ENCODE data around the gene TXLNA.

The TXLNA gene

DNA sequence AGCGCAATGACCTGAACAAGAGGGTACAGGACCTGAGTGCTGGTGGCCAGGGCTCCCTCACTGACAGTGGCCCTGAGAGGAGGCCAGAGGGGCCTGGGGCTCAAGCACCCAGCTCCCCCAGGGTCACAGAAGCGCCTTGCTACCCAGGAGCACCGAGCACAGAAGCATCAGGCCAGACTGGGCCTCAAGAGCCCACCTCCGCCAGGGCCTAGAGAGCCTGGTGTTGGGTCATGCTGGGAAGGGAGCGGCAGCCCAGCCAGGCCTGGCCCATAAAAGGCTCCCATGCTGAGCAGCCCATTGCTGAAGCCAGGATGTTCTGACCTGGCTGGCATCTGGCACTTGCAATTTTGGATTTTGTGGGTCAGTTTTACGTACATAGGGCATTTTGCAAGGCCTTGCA lies 15.5 kb downstream of the TXLNA start:
- H3K9ac ChIP-seq, result no peak overlapping the region
- TF ChIP-seq, protein P1, sequence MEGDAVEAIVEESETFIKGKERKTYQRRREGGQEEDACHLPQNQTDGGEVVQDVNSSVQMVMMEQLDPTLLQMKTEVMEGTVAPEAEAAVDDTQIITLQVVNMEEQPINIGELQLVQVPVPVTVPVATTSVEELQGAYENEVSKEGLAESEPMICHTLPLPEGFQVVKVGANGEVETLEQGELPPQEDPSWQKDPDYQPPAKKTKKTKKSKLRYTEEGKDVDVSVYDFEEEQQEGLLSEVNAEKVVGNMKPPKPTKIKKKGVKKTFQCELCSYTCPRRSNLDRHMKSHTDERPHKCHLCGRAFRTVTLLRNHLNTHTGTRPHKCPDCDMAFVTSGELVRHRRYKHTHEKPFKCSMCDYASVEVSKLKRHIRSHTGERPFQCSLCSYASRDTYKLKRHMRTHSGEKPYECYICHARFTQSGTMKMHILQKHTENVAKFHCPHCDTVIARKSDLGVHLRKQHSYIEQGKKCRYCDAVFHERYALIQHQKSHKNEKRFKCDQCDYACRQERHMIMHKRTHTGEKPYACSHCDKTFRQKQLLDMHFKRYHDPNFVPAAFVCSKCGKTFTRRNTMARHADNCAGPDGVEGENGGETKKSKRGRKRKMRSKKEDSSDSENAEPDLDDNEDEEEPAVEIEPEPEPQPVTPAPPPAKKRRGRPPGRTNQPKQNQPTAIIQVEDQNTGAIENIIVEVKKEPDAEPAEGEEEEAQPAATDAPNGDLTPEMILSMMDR (conservative IDR thresholded peaks at IDR 0.05; ENCODE audit: low read depth, low read length), result no peak
- peak overlapping the region; percentile 60 for H3K4me2 ChIP-seq
- H3K36me3 ChIP-seq (ENCODE audit: insufficient read depth), result peaks cover 15% of the 10 kb centered on the region; the same call in 1 of the 2 replicates
- H3K27ac ChIP-seq, result no peak overlapping the region
- H4K20me1 ChIP-seq (ENCODE audit: insufficient read depth), result no peaks in the 10 kb centered on the region
- H3K27me3 ChIP-seq (ENCODE audit: insufficient read depth, low read depth), result no peaks in the 10 kb centered on the region
- no peak overlapping the region for H3K4me3 ChIP-seq (IDR thresholded peaks at IDR 0.05; ENCODE audit: insufficient read depth, low read depth, low read length)
- no peak overlapping the region for H2AFZ ChIP-seq (ENCODE audit: low read depth)
- peaks cover 71% of the 10 kb centered on the region for H3K4me1 ChIP-seq (ENCODE audit: low read depth, poor library complexity, severe bottlenecking)
- H3K79me2 ChIP-seq (ENCODE audit: insufficient read depth, low read depth), result no peaks in the 10 kb centered on the region

DNA sequence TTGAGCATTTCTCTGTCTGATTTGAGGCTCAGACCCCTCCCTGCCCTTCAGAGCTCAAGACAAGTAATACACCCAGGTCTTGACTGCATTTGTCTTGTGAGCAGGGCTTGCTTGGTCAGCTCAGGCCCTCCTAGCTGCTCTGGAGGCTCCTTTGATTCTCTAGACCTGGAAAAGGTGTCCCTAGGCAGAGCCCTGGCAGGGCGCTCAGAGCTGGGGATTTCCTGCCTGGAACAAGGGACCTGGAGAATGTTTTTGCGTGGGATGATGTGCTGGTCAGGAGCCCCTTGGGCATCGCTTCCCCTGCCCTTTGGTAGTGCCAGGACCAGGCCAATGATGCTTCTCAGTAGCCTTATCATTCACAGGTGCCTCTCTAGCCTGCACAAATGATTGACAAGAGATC lies 16.1 kb downstream of the TXLNA start:
- peaks cover 15% of the 10 kb centered on the region; the same call in 1 of the 2 replicates for H3K36me3 ChIP-seq (ENCODE audit: insufficient read depth)
- H3K4me1 ChIP-seq (ENCODE audit: low read depth, poor library complexity, severe bottlenecking), result peaks cover 75% of the 10 kb centered on the region
- H4K20me1 ChIP-seq (ENCODE audit: insufficient read depth), result no peaks in the 10 kb centered on the region
- H3K9ac ChIP-seq, result no peak overlapping the region
- H3K4me2 ChIP-seq, result peak overlapping the region; percentile 60
- TF ChIP-seq, protein P1 (conservative IDR thresholded peaks at IDR 0.05; ENCODE audit: low read depth, low read length), result no peak
- no peaks in the 10 kb centered on the region for H3K27me3 ChIP-seq (ENCODE audit: insufficient read depth, low read depth)
- no peak overlapping the region for H2AFZ ChIP-seq (ENCODE audit: low read depth)
- no peaks in the 10 kb centered on the region for H3K79me2 ChIP-seq (ENCODE audit: insufficient read depth, low read depth)
- no peak overlapping the region for H3K27ac ChIP-seq
- no peak overlapping the region for H3K4me3 ChIP-seq (IDR thresholded peaks at IDR 0.05; ENCODE audit: insufficient read depth, low read depth, low read length)

DNA sequence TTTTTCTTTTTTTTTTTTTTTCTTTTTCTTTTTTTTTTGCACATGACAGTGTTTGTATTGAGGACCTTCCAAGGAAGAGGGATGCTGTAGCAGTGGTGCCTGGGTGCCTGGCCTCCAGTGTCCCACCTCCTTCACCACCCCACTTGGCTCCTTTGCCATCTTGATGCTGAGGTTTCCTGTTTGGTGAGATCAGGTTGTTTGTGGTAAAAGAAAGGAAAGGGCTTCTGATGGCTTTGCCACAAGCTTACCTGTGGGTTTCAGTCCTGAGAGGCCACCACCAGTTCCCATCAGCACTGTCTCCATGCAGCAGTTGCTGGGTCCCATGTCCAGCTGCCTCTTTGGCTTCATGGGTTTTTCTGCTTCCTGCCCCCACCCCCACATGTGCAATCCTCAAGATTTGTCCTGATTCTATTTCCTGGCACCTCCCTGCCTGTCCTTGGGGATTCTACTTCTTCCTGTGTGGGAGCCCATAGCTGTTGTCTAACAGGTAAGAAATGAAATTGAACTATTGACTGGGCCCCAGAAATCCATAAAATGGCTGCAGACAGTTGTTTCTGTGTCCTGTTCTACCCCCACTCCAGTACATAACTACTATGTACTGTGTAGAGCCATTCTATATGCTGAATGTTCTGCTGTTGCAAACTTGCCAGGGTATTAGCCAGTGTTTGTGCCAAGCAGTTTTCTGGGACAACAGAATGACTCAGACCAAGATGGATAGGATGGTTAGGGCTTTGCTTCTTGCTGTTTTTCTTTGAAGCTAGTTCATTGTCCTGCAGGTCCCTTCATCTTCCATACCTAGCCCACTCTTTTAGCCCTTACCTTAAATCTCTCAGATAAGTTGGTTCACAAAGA lies 16.7 kb downstream of the TXLNA start:
- Histone ChIP-seq H4K20me1 (ENCODE audit: insufficient read depth) (no peaks in the 10 kb centered on the region), H3K27me3 (ENCODE audit: insufficient read depth, low read depth) (no peaks in the 10 kb centered on the region), H3K9ac (no peak overlapping the region), H3K36me3 (ENCODE audit: insufficient read depth) (peaks cover 11% of the 10 kb centered on the region; the same call in 1 of the 2 replicates), H3K4me2 (peak overlapping the region; percentile 60; the same call in 1 of the 2 replicates), H3K27ac (no peak overlapping the region), H3K4me3 (IDR thresholded peaks at IDR 0.05; ENCODE audit: insufficient read depth, low read depth, low read length) (no peak overlapping the region), H3K79me2 (ENCODE audit: insufficient read depth, low read depth) (no peaks in the 10 kb centered on the region), H3K4me1 (ENCODE audit: low read depth, poor library complexity, severe bottlenecking) (peaks cover 79% of the 10 kb centered on the region), H2AFZ (ENCODE audit: low read depth) (no peak overlapping the region)
- TF ChIP-seq, protein P1 (conservative IDR thresholded peaks at IDR 0.05; ENCODE audit: low read depth, low read length), result no peak

DNA sequence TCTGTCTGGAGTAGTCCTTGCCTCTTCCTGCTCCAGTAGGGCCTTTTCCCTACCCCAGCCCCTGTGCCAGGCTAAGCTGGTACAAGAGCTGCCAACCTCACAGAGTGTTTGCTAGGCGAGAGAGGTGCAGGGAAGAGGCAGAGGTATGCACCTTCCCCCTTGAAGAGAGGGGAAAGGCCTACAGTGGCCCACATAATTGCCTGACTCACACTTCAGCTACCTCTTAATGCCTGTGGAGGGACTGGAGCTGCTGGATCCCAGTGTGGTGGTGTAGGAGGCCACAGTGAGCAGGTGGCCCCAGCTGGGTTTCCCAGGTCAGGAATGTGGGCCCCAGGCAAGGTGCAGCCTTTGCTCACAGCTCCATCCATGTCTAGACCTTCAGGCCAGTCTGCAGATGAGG lies 17.6 kb downstream of the TXLNA start:
- H3K4me3 ChIP-seq (IDR thresholded peaks at IDR 0.05; ENCODE audit: insufficient read depth, low read depth, low read length), result no peak overlapping the region
- H3K27ac ChIP-seq, result no peak overlapping the region
- no peaks in the 10 kb centered on the region for H3K79me2 ChIP-seq (ENCODE audit: insufficient read depth, low read depth)
- no peaks in the 10 kb centered on the region for H3K27me3 ChIP-seq (ENCODE audit: insufficient read depth, low read depth)
- TF ChIP-seq, protein P1 (conservative IDR thresholded peaks at IDR 0.05; ENCODE audit: low read depth, low read length), result no peak
- H3K36me3 ChIP-seq (ENCODE audit: insufficient read depth), result peaks cover 6% of the 10 kb centered on the region; the same call in 1 of the 2 replicates
- H2AFZ ChIP-seq (ENCODE audit: low read depth), result no peak overlapping the region
- peaks cover 87% of the 10 kb centered on the region for H3K4me1 ChIP-seq (ENCODE audit: low read depth, poor library complexity, severe bottlenecking)
- no peak overlapping the region; the same call in 1 of the 2 replicates for H3K4me2 ChIP-seq
- H4K20me1 ChIP-seq (ENCODE audit: insufficient read depth), result no peaks in the 10 kb centered on the region
- H3K9ac ChIP-seq, result no peak overlapping the region

All from KMS-11 (cell line).